OCI-LY3 (cell line): ENCODE measurements around the gene SLC25A5.

Experiments
- H2AFZ ChIP-seq: fragments of 200-600, 300-600 bp; shearing (Covaris generic); 2 replicates; pipeline ENCODE4 v1.6.0; 2014; ENCODE audit warnings: antibody characterized with exemption, low read depth, low read length
- H3K27ac ChIP-seq: fragments of 200-600, 300-600 bp; sonication (generic); 2 replicates; pipeline ENCODE4 v1.5.1; 2014; ENCODE audit warnings: mild to moderate bottlenecking, low read length, moderate library complexity, mixed read lengths
- H3K27me3 ChIP-seq: fragments of 200-600, 300-600 bp; sonication (generic); 2 replicates; pipeline ENCODE4 v1.6.1; 2014; ENCODE audit warnings: low read depth, low read length, mixed read lengths
- H3K36me3 ChIP-seq: fragments of 200-600, 300-600 bp; sonication (generic); replicated peaks from 2 replicates; pipeline ENCODE3; 2014; ENCODE audit warnings: low read depth, low read length, mixed read lengths
- H3K4me1 ChIP-seq: fragments of 300-600, 200-600 bp; sonication (generic); 2 replicates; pipeline ENCODE4 v1.6.1; 2014; ENCODE audit warnings: low read length, mixed read lengths
- H3K4me2 ChIP-seq: fragments of 200-600, 300-600 bp; sonication (generic); 2 replicates; pipeline ENCODE4 v1.6.1; 2014; ENCODE audit warnings: low read length, mixed read lengths
- H3K4me3 ChIP-seq: fragments of 300-600, 200-600 bp; sonication (generic); 2 replicates; pipeline ENCODE4 v1.5.1; 2014; ENCODE audit warnings: antibody characterized with exemption, mild to moderate bottlenecking, low read length, moderate library complexity
- H3K79me2 ChIP-seq: fragments of 300-600, 200-600 bp; shearing (Covaris generic); 2 replicates; pipeline ENCODE4 v1.6.1; 2014; ENCODE audit warnings: mild to moderate bottlenecking, low read length, mixed read lengths
- H3K9ac ChIP-seq: fragments of 300-600, 200-600 bp; shearing (Covaris generic); 2 replicates; pipeline ENCODE4 v1.6.0; 2014; ENCODE audit warnings: mild to moderate bottlenecking, low read length, moderate library complexity
- H3K9me3 ChIP-seq: fragments of 200-600, 300-600 bp; shearing (Covaris generic); 2 replicates; pipeline ENCODE4 v1.6.1; 2014; ENCODE audit warnings: low read length, mixed read lengths; ENCODE audit not compliant: insufficient read depth
- H4K20me1 ChIP-seq: fragments of 200-600, 300-600 bp; sonication (generic); 2 replicates; pipeline ENCODE4 v1.6.1; 2016; ENCODE audit warnings: low read length, mixed read lengths; ENCODE audit not compliant: insufficient read depth
- CTCF ChIP-seq: fragments of 200-600, 300-600 bp; sonication (generic); IDR thresholded peaks from 2 replicates; pipeline ENCODE4 v1.5.1; 2014; ENCODE audit warnings: antibody characterized with exemption, low read length, low read depth
- EZH2phosphoT487 ChIP-seq: fragments of 200-600 bp; shearing (Covaris generic); IDR thresholded peaks from 2 replicates; pipeline ENCODE4 v1.6.1; 2018; ENCODE audit warnings: antibody characterized with exemption, mixed run types, low read depth

The SLC25A5 gene

DNA sequence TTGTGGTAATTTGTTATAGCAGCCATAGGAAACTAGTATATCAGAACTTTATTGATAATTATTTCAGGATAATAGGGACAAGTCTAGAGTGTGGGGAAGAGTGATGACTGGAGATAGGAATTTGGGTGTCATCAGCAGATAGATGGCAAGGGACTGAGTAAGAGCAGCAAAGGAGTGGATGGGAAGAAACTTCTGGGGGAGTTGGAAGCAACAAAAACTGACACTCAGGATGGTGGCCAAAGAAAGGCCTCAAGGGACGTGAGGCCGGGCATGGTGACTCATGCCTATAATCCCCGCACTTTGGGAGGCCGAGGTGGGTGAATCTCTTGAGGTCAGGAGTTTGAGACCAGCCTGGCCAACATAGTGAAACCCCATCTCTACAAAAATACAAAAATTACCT, 9.1 kb upstream of the SLC25A5 start:
- H3K79me2 ChIP-seq: no peaks in the 10 kb centered on the region
- H3K9ac ChIP-seq: no peak overlapping the region
- no peak overlapping the region for H3K27ac ChIP-seq
- H3K9me3 ChIP-seq: no peaks in the 10 kb centered on the region
- no peak overlapping the region for H3K4me3 ChIP-seq
- no peaks in the 10 kb centered on the region for H3K4me1 ChIP-seq
- H3K36me3 ChIP-seq: no peaks in the 10 kb centered on the region
- H4K20me1 ChIP-seq: no peaks in the 10 kb centered on the region
- no peak overlapping the region for H3K4me2 ChIP-seq
- TF ChIP-seq EZH2phosphoT487 (no peak), CTCF (no peak)
- no peak overlapping the region for H2AFZ ChIP-seq
- H3K27me3 ChIP-seq: no peaks in the 10 kb centered on the region

DNA sequence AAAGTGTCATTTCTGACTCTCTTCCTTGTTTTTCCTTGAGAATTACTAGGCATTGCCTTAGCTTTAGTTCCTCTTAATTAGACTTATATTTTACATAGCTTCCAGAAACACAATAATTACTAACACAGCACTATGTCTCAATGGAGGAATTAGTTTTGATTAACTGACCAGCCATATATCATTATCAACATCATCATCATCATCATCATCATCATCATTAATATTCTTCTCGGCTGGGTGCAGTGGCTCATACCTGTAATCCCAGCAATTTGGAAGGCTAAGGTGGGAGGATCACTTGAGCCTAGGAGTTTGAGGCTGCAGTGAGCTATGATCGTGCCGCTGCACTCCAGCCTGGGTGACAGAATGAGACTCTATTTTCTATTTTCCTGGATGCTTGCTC, 2.7 kb upstream of the SLC25A5 start:
- no peaks in the 10 kb centered on the region for H3K9me3 ChIP-seq
- peaks cover 9% of the 10 kb centered on the region for H3K4me1 ChIP-seq

GRCh38 chrX:119466970-119467369, 1.3 kb upstream of the SLC25A5 start:
- peaks cover 12% of the 10 kb centered on the region for H3K36me3 ChIP-seq
- H3K27ac ChIP-seq: no peak overlapping the region
- H3K27me3 ChIP-seq: no peaks in the 10 kb centered on the region
- no peak for TF ChIP-seq EZH2phosphoT487
- no peak for TF ChIP-seq CTCF
- H3K9ac ChIP-seq: no peak overlapping the region
- H3K4me1 ChIP-seq: peaks cover 9% of the 10 kb centered on the region
- H3K79me2 ChIP-seq: peaks cover 18% of the 10 kb centered on the region
- H2AFZ ChIP-seq: no peak overlapping the region
- H3K9me3 ChIP-seq: no peaks in the 10 kb centered on the region
- H3K4me3 ChIP-seq: no peak overlapping the region
- peaks cover 10% of the 10 kb centered on the region for H4K20me1 ChIP-seq
- no peak overlapping the region for H3K4me2 ChIP-seq

More for the DNA sequence above, 2.7 kb upstream of the SLC25A5 start:
- no peak overlapping the region for H2AFZ ChIP-seq
- H3K36me3 ChIP-seq: peaks cover 6% of the 10 kb centered on the region
- TF ChIP-seq CTCF (no peak), EZH2phosphoT487 (no peak)
- H3K4me3 ChIP-seq: no peak overlapping the region
- H3K79me2 ChIP-seq: peaks cover 18% of the 10 kb centered on the region
- no peak overlapping the region for H3K27ac ChIP-seq
- peaks cover 10% of the 10 kb centered on the region for H4K20me1 ChIP-seq
- no peak overlapping the region for H3K4me2 ChIP-seq
- H3K27me3 ChIP-seq: no peaks in the 10 kb centered on the region
- H3K9ac ChIP-seq: no peak overlapping the region

DNA sequence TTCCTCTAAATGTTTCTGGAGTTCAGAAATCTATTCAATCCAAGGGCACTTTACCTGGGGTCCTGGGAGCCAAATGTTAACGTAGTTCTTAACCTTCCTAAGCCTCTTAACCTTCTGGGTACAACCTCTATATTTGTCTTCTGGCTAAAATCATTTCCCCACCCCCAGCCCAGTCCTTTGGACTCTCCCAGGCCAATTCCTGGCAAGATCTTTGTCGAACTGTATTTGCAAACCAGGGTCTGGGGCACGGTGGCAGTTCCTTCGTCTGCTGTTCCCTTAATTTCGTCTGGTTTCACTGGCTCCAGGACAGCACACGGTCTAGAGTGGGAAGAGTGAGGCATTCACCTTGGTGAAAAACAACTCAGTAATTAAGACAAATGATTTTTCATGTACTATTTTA, 811 bp upstream of the SLC25A5 start:
- Histone ChIP-seq H3K4me2 (peak overlapping the region; percentile 88), H3K36me3 (peaks cover 12% of the 10 kb centered on the region)
- TF ChIP-seq CTCF (no peak), EZH2phosphoT487 (no peak)

More for the DNA sequence above, 811 bp upstream of the SLC25A5 start:
- Histone ChIP-seq H3K9me3 (no peaks in the 10 kb centered on the region), H3K4me1 (peaks cover 9% of the 10 kb centered on the region), H3K79me2 (peaks cover 18% of the 10 kb centered on the region), H3K4me3 (peak overlapping the region; percentile 97), H2AFZ (0 out of 2 replicates have a peak overlapping the region, but pooled peaks have one; percentile 71), H4K20me1 (peaks cover 10% of the 10 kb centered on the region), H3K27me3 (no peaks in the 10 kb centered on the region), H3K9ac (peak overlapping the region; percentile 63; the same call in 1 of the 2 replicates), H3K27ac (no peak overlapping the region)
